Right lobe of liver (tissue), 6 donors: ENCODE data around the gene TCEANC. TPM values are rescaled to one million over a fixed set of nuclear protein-coding genes. Genes with fewer than 3 reads are reported as not detected.

Source experiments
- ATAC-seq, 4 donors: fragments of 200-7000 bp; cut with Tn5 transposase; one replicate each; pipeline ENCODE4 v1.9.1; 2020; ENCODE audit warnings: mild to moderate bottlenecking in 4 of 4, moderate library complexity in 4 of 4
- DNase-seq, 3 donors: peaks; one replicate each; pipeline ENCODE4 v3.0.0-alpha.2; 2020
- H3K27ac ChIP-seq, 3 donors: fragments of 200-600 bp; one replicate each; pipeline ENCODE4 v1.8.0; 2022
- H3K27me3 ChIP-seq, 2 donors: fragments of 200-600 bp; one replicate each; pipeline ENCODE4 v1.8.0; 2022
- H3K36me3 ChIP-seq, 4 donors: fragments of 200-600 bp; sonication (generic) in 1 of 4; one replicate each; pipeline versions ENCODE4 v1.5.1 to v1.8.0; 2017 to 2022; ENCODE audit warnings: control low read depth in 1 of 4
- H3K4me1 ChIP-seq, 4 donors: fragments of 200-600 bp; sonication (generic) in 1 of 4; one replicate each; pipeline versions ENCODE4 v1.5.1 to v1.8.0; 2017 to 2022; ENCODE audit warnings: control low read depth in 1 of 4
- H3K4me3 ChIP-seq, 3 donors: fragments of 200-600 bp; one replicate each; pipeline ENCODE4 v1.8.0; 2022
- H3K9me3 ChIP-seq, 4 donors: fragments of 200-600 bp; sonication (generic) in 1 of 4; one replicate each; pipeline versions ENCODE4 v1.5.1 to v1.8.0; 2017 to 2022; ENCODE audit warnings: control low read depth in 1 of 4
- CTCF ChIP-seq, 4 donors: fragments of 200-600 bp in 3 of 4; fragments of 450-650 bp in 1 of 4; IDR thresholded peaks; one replicate each; pipeline versions ENCODE4 v1.5.1 to v1.8.0; 2016 to 2022; ENCODE audit warnings: antibody characterized with exemption in 4 of 4, mild to moderate bottlenecking in 2 of 4
- POLR2A ChIP-seq: fragments of 450-650 bp; IDR thresholded peaks from one replicate; pipeline ENCODE4 v1.6.1; 2017; ENCODE audit warnings: antibody characterized with exemption, mild to moderate bottlenecking
- WGBS: methylation state at CpG from one replicate; pipeline ENCODE4 v1.1.6; 2018; ENCODE audit warnings: low coverage, low lambda C conversion rate; ENCODE audit not compliant: insufficient coverage; ENCODE audit errors: missing lambda C conversion rate; 5-methylcytosine and 5-hydroxymethylcytosine counted together
- intact Hi-C, 2 donors: fragments of 100-400 bp; cut with DNase I; formaldehyde crosslinking; loops; one replicate each; pipeline versions ENCODE4 v1.11.2 to v1.14.1; 2022
- total RNA-seq, 6 experiments: library from RNA; depleted of rRNA in 2 of 6; stranded (reverse); fragments of >200 nt in 2 of 6; fragmentation: NEBNext Ultra II Directional in 3 of 6; extraction: Animal tissue kit (Norgen Biotek cat#: 25700) in 3 of 6; gene quantifications; one replicate each; pipeline versions ENCODE4 v1.1.0 to v1.2.4, GENCODE V29; 2016 to 2023
- donor health status: DM: no; HTN: yes; CAD: no.
- donor health status: DM: no; HTN: no; CAD: no.
- donor health status: DM: no; HTN: no; CAD: no.
- donor health status: DM: no; HTN: yes; CAD: no.
- donor health status: DM: no; HTN: yes; CAD: no.

TCEANC gene
- total RNA-seq, 6 experiments from 2014 or later = 3.4 to 4.8 (median 4.1) TPM

GRCh38 chrX:13691841-13692371 is 39.0 kb downstream of the TCEANC start:
- Histone ChIP-seq H3K4me1 (peaks cover 0 to 11% (median 0%) of the 10 kb centered on the region in 4 donors), H3K27ac (no peak overlapping the region), H3K9me3 (no peaks in the 10 kb centered on the region), H3K27me3 (peaks cover 0 to 3% of the 10 kb centered on the region in 2 donors), H3K4me3 (no peak overlapping the region), H3K36me3 (no peaks in the 10 kb centered on the region)
- no peak for TF ChIP-seq POLR2A
- no peak for TF ChIP-seq CTCF (IDR thresholded peaks at IDR 0.05)
- DNase-seq = no peak
- WGBS = 53% methylated on average over 6 of the region's 7 CpGs
- ATAC-seq = no peak
- intact Hi-C loops = no loop called here

DNA sequence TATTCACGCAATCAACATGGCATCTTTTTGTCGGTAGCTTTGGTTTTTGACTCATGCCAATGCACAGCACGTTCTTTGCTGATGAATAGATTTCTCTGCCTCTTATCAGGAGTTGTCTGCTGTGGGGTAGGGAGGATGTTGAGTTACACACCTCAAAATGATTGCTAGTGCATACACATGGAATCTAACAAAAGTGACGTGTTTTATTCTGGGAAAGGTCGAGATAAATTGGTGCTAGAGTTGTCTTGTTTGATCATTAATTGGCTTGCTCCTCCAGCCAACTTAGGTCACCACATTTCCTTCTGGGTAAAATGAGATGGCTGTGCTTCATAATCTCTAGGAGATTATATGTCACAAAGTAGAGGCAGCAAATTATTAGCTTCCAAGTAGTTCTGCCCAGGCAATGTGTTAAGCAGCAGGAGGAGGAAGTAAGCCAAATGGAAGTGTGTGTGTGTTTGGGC is 39.9 kb downstream of the TCEANC start:
- WGBS = 51% methylated on average over 5 of the region's 5 CpGs
- DNase-seq (no peak), ATAC-seq (no peak)
- TF ChIP-seq POLR2A (no peak), CTCF (IDR thresholded peaks at IDR 0.05) (no peak)
- peaks cover 0 to 3% of the 10 kb centered on the region in 2 donors for H3K27me3 ChIP-seq
- intact Hi-C loops = no loop called here
- H3K4me3 ChIP-seq = no peak overlapping the region
- H3K36me3 ChIP-seq = no peaks in the 10 kb centered on the region
- H3K9me3 ChIP-seq = no peaks in the 10 kb centered on the region
- no peak overlapping the region for H3K27ac ChIP-seq
- H3K4me1 ChIP-seq = peaks cover 0 to 11% (median 0%) of the 10 kb centered on the region in 4 donors

DNA sequence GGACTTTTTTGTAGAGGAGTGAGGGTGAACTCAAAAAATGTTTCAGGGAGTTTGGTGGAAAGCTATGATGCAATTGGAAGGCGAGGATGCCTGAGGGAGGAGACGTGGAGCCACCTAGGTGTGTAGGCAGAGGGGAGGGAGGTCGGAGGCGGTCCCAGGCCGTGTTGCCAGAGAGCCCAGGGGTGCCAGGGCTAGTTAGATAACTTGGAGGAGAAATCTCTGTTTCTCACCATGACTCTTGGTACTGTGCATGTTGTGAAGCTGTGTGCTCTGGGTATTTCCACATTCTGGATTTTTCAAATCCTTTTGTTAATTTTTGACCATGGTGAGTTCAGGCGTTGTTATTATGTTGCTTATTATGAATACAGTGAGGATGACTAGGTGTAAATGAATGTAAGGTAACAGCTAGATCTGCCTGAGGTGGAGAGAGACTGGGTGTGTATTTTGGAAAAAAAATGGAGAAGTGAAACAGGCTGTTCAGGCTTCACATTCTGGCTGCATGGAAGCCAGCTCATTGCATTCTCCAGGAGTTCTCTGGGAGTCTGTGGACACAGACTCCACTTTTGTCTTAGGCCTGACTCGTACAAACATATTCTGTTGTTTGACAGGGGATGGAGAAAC is 40.5 kb downstream of the TCEANC start:
- Histone ChIP-seq H3K27ac (no peak overlapping the region), H3K4me1 (peaks cover 0 to 11% (median 0%) of the 10 kb centered on the region in 4 donors), H3K36me3 (no peaks in the 10 kb centered on the region), H3K4me3 (no peak overlapping the region), H3K9me3 (no peaks in the 10 kb centered on the region), H3K27me3 (peaks cover 0 to 3% of the 10 kb centered on the region in 2 donors)
- TF ChIP-seq POLR2A = no peak
- TF ChIP-seq CTCF (IDR thresholded peaks at IDR 0.05) = no peak
- 15% methylated on average over 3 of the region's 7 CpGs for WGBS
- no peak for DNase-seq
- no peak for ATAC-seq
- intact Hi-C loops = no loop called here

GRCh38 chrX:13694359-13694758 is 41.4 kb downstream of the TCEANC start:
- no peaks in the 10 kb centered on the region for H3K9me3 ChIP-seq
- H3K4me1 ChIP-seq = peaks cover 0 to 11% (median 0%) of the 10 kb centered on the region in 4 donors
- H3K4me3 ChIP-seq = no peak overlapping the region
- H3K36me3 ChIP-seq = no peaks in the 10 kb centered on the region
- ATAC-seq (no peak), DNase-seq (no peak)
- no peak overlapping the region for H3K27ac ChIP-seq
- intact Hi-C loops = no loop called here
- H3K27me3 ChIP-seq = peaks cover 0 to 3% of the 10 kb centered on the region in 2 donors
- 59% methylated on average over 2 of the region's 2 CpGs for WGBS
- TF ChIP-seq CTCF (IDR thresholded peaks at IDR 0.05) (no peak), POLR2A (no peak)
